ENCODE measurements around the gene FURIN. TPM values are rescaled to one million over a fixed set of nuclear protein-coding genes. Genes with fewer than 3 reads are reported as not detected.

Gene FURIN
- total and polyA plus RNA-seq, 2 of the 4 experiments (the other 2 are of a cell fraction): 34.8 to 54.3 TPM

DNA sequence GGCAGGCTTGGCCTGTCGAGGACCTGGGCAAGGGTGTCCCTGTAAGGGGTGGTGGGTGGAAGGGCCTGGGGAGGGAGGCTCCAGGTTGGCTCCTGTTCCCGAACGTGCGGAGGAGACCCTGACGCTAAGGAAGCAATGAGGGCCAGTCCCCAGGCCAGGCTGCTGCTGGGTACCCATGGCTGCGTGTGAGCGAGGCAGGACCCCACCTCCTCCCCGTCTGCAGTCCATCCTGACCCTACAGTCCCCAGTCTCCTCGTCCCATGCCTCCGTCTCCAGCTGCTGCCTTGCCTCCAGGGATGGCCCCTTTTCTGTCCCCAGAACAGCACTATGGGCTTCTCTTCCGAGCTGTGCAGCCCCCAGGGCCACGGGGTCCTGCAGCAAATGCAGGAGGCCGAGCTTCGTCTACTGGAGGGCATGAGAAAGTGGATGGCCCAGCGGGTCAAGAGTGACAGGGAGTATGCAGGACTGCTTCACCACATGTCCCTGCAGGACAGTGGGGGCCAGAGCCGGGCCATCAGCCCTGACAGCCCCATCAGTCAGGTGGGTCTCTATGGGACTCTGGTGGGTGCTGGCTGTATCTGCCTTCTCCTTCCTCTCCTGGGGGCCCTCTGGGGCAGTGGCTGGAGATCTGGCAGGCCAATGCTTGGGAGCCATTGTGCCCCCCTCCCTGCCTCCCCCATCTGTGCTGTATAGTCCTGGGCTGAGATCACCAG lies 16.5 kb downstream of the FURIN start:
- no peaks in the 10 kb centered on the region for H3K9me3 ChIP-seq (ENCODE audit: control insufficient read depth, insufficient read depth, low read length)
- DNase-seq: no peak
- H4K91ac ChIP-seq (ENCODE audit: insufficient read depth, low read depth, low read length): peak overlapping the region; percentile 85
- peak overlapping the region; percentile 74 for H3K4me2 ChIP-seq (ENCODE audit: low read depth, low read length)
- no peaks in the 10 kb centered on the region for H3K9me1 ChIP-seq (ENCODE audit: insufficient read depth, low read length)
- peak overlapping the region; percentile 6; the same call in 1 of the 2 replicates for H2BK120ac ChIP-seq (ENCODE audit: low read depth, low read length)
- intact Hi-C loops (cut with micrococcal nuclease): loop anchor here (5.0 kb wide), 3 partner anchors 168 to 393 kb away; partner anchors contain the start of gene BLM
- peak overlapping the region; percentile 75 for H3K27ac ChIP-seq (ENCODE audit: insufficient read depth, low read length)
- H3K4me1 ChIP-seq (ENCODE audit: control insufficient read depth, insufficient read depth, low read length): peaks cover 16% of the 10 kb centered on the region
- no peaks in the 10 kb centered on the region for H4K20me1 ChIP-seq (ENCODE audit: insufficient read depth, low read length)
- peak overlapping the region; percentile 82 for H3K9ac ChIP-seq (ENCODE audit: low read depth, low read length)
- in situ Hi-C loops (cut with MboI; ENCODE audit: low sequenced_read_pairs): loop anchor here (5.0 to 25.0 kb wide), 3 partner anchors 243 to 573 kb away; no protein-coding TSS in a partner anchor
- TF ChIP-seq POLR2A (IDR thresholded peaks at IDR 0.05; ENCODE audit: low read depth, low read length) (no peak), RAD21 (IDR thresholded peaks at IDR 0.05; ENCODE audit: low read length) (no peak)
- peak overlapping the region; percentile 83 for H3K23ac ChIP-seq (ENCODE audit: low read depth, low read length)
- peak overlapping the region; percentile 98 for H2AFZ ChIP-seq (replicated peaks; ENCODE audit: low read length, poor library complexity)
- peak overlapping the region; percentile 82 for H3K4ac ChIP-seq (ENCODE audit: low read depth, low read length)
- peaks cover 9 to 16% of the 10 kb centered on the region in 2 experiments; a peak in 3 of 4 replicates for H3K79me1 ChIP-seq (ENCODE audit: low read depth in 1 of 2, low read length in 2 of 2)
- ChIA-PET CTCF (interaction anchor here (0.7 to 2.7 kb wide), 9 partner anchors 13 to 565 kb away, joined by 3 to 13 read pairs (median 4); partner anchors contain the start of gene BLM), POLR2A (ENCODE audit: unreplicated experiment) (interaction anchor here (0.7 kb wide), 1 partner anchor 45 kb away, joined by 8 read pairs; no protein-coding TSS in a partner anchor)
- peak overlapping the region; percentile 21 for H2BK5ac ChIP-seq (ENCODE audit: low read depth, low read length, poor library complexity, severe bottlenecking)
- peak overlapping the region; percentile 93 to 99 for H4K8ac ChIP-seq (ENCODE audit: low read depth in 2 of 2, low read length in 2 of 2)
- H3K18ac ChIP-seq (ENCODE audit: low read depth, low read length): peak overlapping the region; percentile 45; the same call in 1 of the 2 replicates
- WGBS, 2 experiments (ENCODE audit: extremely low coverage in 2 of 2, insufficient read length in 1 of 2): 66% methylated on average over 7 of the region's 16 CpGs; no CpG with 5 or more reads in 1 of the 2 experiments
- BruUV-seq (replicated peaks): no TSS peak
- H2BK15ac ChIP-seq (ENCODE audit: low read depth, low read length): no peak overlapping the region
- dilution Hi-C loops (cut with HindIII; ENCODE audit: low sequenced_read_pairs, unreplicated experiment): no loop called here
- peak overlapping the region; percentile 85 for H4K5ac ChIP-seq (ENCODE audit: low read depth, low read length)
- no peak overlapping the region; the same call in 1 of the 2 replicates for H3K56ac ChIP-seq (ENCODE audit: extremely low read depth, insufficient read depth, low read length)
- peaks cover 22% of the 10 kb centered on the region; the same call in 1 of the 2 replicates for H3K36me3 ChIP-seq (ENCODE audit: control insufficient read depth, insufficient read depth, low read length)
- H3K4me3 ChIP-seq (ENCODE audit: insufficient read depth, low read depth, low read length): peak overlapping the region; percentile 48
- H3K14ac ChIP-seq (replicated peaks; ENCODE audit: low read depth, low read length): peak overlapping the region; percentile 78; the same call in 1 of the 2 replicates
- peak overlapping the region; percentile 70 for H2AK9ac ChIP-seq (replicated peaks; ENCODE audit: low read depth, low read length, poor library complexity)
- H3K27me3 ChIP-seq (ENCODE audit: control insufficient read depth, insufficient read depth, low read length): no peaks in the 10 kb centered on the region
- H2BK20ac ChIP-seq (ENCODE audit: low read depth, low read length): no peak overlapping the region
- H2AK5ac ChIP-seq (ENCODE audit: low read depth, low read length): peak overlapping the region; percentile 91; the same call in 1 of the 2 replicates
- no peak for ATAC-seq (ENCODE audit: low read depth)

All from IMR-90 (cell line).